Measurements from ENCODE around the gene HSFX3.
"Not testable (repeated sequence)": the region's sequence is repeated elsewhere in the genome, so short reads cannot be mapped to it uniquely, and the experiment has no call there.

The HSFX3 gene

DNA sequence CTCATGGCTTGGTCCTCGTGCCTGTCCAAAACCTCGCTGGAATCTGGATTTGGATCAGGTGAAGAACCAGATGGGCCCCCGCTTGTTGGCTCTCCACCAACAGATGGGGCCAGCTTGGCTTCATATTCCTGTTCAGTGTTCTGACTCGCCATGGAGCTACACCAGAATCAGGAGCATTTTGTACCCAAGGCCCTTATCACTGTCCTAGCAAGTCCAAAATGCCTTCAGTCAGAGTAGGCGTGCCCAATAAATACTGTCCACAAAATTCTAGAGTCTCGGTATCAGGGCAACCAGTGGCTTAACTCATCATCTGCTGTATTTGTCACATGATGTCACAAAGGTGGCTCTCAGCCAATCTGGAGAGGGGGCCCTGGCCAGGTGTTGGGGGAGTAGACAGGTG, at the start of gene HSFX3:
TSS of gene HSFX3 (minus strand) at position 224 of the 400 bp plus-strand sequence. CDS start at position 152, 72 bp downstream.
- DNase-seq = not testable (repeated sequence)

- not testable (repeated sequence) for DNase-seq
Observed at GRCh38 chrX:149598603-149599002, 48.9 kb upstream of the HSFX3 start.

GRCh38 chrX:149595943-149596342, 46.2 kb upstream of the HSFX3 start:
- DNase-seq = not testable (repeated sequence)

- DNase-seq = not testable (repeated sequence)
Observed at GRCh38 chrX:149595214-149595613, 45.5 kb upstream of the HSFX3 start, which contains the start of gene HSFX2. Gene HSFX2 (minus strand): TSS chrX:149595314. CDS start chrX:149594700, 614 bp downstream.

DNA sequence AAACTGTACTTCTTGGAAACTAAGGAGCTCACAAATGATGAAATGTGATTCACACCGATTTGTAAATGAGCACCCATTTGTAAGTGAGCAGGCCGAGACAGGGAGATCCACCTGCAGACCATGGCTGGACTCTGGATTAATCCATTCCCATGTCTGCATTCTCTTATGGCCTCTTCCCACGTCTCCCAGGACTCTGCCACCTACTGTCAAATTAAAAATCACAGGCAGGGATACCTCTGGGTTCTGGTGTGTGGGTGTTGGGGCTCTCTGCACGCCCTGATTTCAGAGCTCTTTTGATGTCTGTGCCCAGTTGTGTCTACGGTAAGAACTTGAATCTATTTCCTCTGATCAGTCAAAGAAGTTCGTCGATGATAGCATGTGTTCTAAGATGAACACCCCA, 41.3 kb upstream of the HSFX3 start:
- DNase-seq = not testable (repeated sequence)

GRCh38 chrX:149587359-149587758, 37.6 kb upstream of the HSFX3 start, which contains the start of gene MAGEA9B:
Gene MAGEA9B (minus strand): TSS chrX:149587459. CDS start chrX:149583179, 4,280 bp downstream.
- not testable (repeated sequence) for DNase-seq

GRCh38 chrX:149585631-149586030, 35.9 kb upstream of the HSFX3 start:
- not testable (repeated sequence) for DNase-seq

DNA sequence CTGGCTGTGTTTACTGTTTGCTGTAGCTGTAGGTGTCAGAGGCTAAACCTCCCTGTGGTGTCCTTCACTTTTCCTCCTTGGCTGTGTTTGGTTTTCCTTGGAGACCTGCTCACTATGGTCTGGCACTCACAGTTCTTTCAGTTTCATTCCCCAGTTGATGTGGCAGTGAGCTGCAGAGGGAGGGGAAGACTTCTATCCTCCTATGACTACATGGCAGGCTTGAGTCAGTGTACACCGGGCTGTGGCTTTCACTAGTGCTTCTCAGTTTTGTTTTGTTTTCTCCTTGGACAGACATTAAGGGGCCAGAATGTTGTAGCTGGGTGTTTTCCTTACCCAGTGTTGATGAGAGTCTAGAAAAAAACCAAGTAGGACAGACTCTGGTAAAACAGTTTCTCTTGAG, 23.7 kb upstream of the HSFX3 start:
- not testable (repeated sequence) for DNase-seq

GRCh38 chrX:149572743-149573142, 23.0 kb upstream of the HSFX3 start:
- DNase-seq = no peak

DNA sequence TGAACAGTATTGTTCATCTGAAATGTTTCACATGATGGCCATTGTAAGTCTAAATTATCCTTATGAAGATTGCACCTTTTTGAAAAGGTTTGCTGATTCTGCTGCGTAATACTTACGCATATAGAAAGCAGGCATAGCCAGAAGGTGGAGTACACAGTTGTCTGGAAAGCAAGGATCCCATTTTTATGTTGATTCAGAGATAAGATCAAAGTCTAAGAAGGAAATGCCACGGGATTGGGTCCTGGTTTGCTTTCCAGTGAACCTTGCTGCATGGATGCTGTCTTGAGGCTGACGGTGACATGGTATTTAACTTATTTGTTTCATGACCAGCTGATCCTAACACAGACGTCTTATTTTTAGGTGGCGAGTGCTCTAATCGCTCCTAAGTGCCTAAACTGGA, 22.0 kb upstream of the HSFX3 start:
- no peak for DNase-seq

GRCh38 chrX:149570668-149571067, 20.9 kb upstream of the HSFX3 start:
- DNase-seq = no peak

DNA sequence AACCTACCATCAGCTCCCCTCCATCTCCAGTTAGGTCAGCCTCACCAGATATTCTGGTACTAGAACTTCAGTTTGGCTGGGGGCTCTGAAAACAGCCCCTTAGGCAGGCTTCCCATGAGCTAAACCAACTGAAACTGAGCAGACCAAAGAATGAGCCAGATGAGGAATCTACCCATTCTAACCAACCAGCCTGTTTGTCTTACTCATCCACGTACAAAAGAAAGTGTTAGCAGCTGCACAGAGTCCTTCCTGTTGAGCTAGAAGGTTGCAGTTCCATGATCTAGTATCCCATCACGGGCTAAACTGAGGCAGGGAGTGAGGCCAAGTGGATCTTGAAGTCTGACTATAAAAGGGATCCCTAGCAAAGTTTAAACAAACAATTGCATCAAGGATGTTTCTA, 20.0 kb upstream of the HSFX3 start:
- no peak for DNase-seq

DNA sequence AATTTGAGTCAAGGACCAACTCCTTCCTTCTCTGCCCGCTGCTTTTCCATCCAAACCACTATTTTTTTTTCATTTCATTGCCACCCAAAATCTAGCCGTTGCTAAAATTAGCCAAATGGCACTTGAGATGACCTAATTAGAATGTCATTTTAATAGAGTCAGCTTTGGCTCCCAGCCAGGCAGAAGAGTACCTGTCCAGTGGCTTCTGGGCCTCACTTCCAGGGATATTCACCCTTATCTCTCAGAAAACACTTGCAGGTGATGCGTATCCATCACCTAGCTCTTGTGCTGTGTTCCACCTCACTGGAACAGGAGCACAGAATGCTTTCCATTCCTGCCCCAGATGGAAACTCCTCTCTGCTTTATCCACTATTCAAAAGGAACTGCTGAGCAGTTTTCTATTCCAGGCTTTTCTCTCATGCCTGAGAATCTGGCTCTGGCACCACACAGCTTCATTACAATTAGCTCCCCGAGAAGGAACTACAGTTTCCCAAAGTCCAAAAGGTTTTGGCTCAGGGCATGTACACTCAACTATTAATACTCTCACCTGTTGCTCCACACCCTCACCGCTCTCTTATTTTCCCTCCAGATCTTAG, 19.1 kb upstream of the HSFX3 start:
- DNase-seq = peak; percentile 27

DNA sequence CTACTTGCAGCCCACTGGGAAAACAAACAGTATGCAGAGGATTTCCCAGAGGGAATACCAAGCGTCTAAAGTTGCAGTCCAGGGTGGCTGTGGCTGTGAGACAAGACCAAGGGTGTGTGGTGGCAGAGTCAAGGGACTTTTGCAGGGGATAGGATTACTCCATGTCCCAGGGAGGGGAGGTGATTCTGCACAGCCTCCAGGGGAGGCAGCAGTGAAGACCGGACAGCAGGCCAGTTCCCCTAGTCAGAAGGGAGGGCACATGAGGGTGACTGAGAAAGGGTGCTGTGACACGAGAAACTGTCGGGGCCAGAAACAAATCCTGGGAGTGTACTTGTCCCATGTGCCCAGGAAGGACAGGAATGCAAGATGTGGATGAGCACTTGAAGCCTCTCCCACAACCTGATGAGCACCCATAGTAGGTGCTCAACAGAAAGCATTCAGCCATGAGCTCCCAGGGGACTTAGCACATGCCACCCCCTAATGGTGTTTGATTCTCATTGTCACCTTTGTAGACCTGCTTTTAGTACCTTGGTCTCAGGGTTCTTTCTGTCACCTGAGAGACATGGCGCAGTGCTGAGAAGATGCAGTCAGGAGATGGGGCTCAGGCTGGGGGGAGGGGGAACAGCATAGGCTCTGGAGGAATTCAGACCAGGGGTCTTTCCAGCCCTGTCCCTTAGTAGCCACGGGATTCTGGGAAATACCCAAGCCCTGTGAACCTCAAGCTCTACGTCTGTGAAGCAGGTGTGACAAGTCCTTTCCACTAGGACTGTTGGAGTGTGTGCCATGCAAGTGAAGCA, 18.1 kb upstream of the HSFX3 start:
- no peak for DNase-seq

GRCh38 chrX:149563359-149563758, 13.6 kb upstream of the HSFX3 start:
- no peak for DNase-seq

- not testable (repeated sequence) for DNase-seq
Observed at GRCh38 chrX:149555251-149555650, 5.5 kb upstream of the HSFX3 start.

DNA sequence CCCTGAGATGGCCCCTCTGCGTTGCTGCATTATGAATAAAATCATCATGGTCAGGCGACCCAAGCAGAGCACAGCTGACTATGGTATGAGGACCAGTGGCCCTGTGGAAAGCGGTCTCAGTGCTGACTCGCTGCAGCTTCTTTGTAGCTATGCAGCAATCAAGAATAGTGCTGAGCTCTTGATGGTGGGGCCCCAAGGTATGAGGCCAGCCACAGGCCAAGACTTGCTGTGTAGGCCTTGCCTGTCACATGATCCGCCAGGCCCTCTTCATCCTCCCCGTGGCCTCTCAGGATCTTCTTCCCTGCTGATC, 2.2 kb upstream of the HSFX3 start:
- not testable (repeated sequence) for DNase-seq

GRCh38 chrX:149551245-149551938, 1.7 kb upstream of the HSFX3 start:
- not testable (repeated sequence) for DNase-seq

DNA sequence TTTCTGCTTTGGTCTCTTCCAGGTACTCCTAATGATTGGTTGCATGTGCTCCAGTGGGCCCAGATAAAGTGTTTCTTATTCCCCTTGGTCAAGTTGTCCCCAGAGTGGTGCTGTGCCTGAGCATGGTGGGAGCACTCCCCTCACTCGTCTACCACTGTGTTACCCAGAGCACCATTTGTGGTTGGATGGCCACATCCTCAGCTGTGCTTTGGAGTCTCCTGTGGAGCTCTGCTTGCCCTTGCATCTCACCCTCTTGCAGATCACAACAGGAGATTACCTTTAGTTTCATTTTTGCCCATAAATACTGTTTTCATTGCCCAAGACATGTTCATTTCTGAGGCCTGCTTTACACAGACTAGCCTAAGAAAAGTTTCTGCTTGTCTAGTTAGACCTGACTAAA, 730 bp upstream of the HSFX3 start:
- not testable (repeated sequence) for DNase-seq

DNA sequence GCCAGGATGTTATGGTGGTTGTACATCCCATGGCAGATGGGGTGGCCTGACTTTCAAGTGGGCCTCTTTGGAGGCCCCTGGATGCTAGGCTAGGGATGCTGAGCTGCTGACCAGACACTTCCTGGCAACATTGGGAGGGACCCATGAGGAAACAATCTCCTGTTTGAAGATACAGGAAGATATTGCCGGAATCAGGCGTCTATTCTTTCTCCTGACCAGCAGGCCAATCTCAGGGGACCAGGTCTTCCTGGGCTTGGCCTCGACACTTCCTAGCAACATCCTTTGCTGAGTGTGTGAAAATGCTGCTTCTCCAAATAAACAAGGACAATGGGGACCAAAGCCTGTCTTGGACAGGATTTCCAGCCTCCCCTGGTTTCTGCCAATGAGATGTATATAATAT, 1.9 kb downstream of the HSFX3 start:
- not testable (repeated sequence) for DNase-seq

- DNase-seq = not testable (repeated sequence)
Observed at GRCh38 chrX:149546962-149547361, 2.8 kb downstream of the HSFX3 start.

- DNase-seq = not testable (repeated sequence)
Observed at GRCh38 chrX:149545545-149546543, 3.9 kb downstream of the HSFX3 start.

All from NCI-H510A treated with DMSO at 0.1 percent for 48 hours (cell line).